ENCODE results near the gene SLC30A1. TPM values are rescaled to one million over a fixed set of nuclear protein-coding genes. Genes with fewer than 3 reads are reported as not detected.

SLC30A1 gene
- polyA plus RNA-seq, 3 donors = 11.9 to 15.4 (median 13.2) TPM

DNA sequence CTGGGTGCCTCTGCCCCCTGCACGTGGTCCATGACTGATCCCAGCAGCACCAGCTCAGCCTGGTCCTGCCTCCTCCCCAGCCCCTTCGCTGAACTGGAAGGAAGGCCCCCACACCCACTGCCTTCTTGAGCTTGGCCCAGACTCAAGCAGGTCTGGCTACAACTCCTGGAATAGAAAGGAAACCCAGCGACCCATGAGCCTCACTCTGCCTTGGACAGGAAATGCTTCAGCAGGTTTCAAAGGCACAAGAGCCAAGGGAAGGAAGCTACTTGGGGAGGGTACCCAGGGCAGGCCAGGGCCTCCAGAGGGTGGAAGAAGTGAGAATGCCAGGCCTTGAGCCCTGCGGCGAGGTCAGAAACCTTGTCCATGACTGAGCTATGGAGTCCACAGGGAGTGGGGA lies 51.1 kb downstream of the SLC30A1 start:
- intact Hi-C loops (cut with micrococcal nuclease) = no loop called here
- Histone ChIP-seq H3K79me2 (ENCODE audit: insufficient read depth, low read length) (no peaks in the 10 kb centered on the region), H3K9ac (ENCODE audit: insufficient read depth, low read length, poor library complexity, severe bottlenecking) (peak overlapping the region; percentile 4), H3K4me1 (ENCODE audit: control insufficient read depth in 1 of 2, insufficient read depth in 2 of 2, low read length in 2 of 2) (peaks cover 3 to 6% of the 10 kb centered on the region in 2 donors), H3K27me3 (ENCODE audit: control insufficient read depth in 2 of 2, insufficient read depth in 2 of 2, low read length in 2 of 2) (no peaks in the 10 kb centered on the region), H3K27ac (ENCODE audit: low read depth in 1 of 2, low read length in 2 of 2) (no peak overlapping the region), H2AFZ (ENCODE audit: insufficient read depth, low read depth, low read length, poor library complexity, severe bottlenecking) (peak overlapping the region; percentile 41), H3K36me3 (replicated peaks in 1 of 2; ENCODE audit: control insufficient read depth in 1 of 2, insufficient read depth in 2 of 2, low read length in 2 of 2) (no peaks in the 10 kb centered on the region), H3K4me2 (replicated peaks; ENCODE audit: extremely low read depth, low read length, poor library complexity, severe bottlenecking) (no peak overlapping the region), H4K20me1 (ENCODE audit: insufficient read depth, low read length) (no peaks in the 10 kb centered on the region), H3K4me3 (replicated peaks in 1 of 3; ENCODE audit: low read depth in 2 of 3, low read length in 3 of 3) (no peak overlapping the region), H3K9me3 (replicated peaks in 1 of 2; ENCODE audit: control insufficient read depth in 1 of 2, insufficient read depth in 1 of 2, low read length in 2 of 2) (no peaks in the 10 kb centered on the region)
- no peak overlapping the region for H3K4me3 Mint-ChIP-seq
- peaks cover 16% of the 10 kb centered on the region for H3K4me1 Mint-ChIP-seq
- 13% methylated on average over 5 of the region's 5 CpGs for WGBS (ENCODE audit: insufficient coverage)
- no peak overlapping the region for H3K27ac Mint-ChIP-seq
- H3K36me3 Mint-ChIP-seq = no peaks in the 10 kb centered on the region
- H3K9me3 Mint-ChIP-seq = peaks cover 0 to 2% (median 0%) of the 10 kb centered on the region in 7 donors
- TF ChIP-seq, protein P1, sequence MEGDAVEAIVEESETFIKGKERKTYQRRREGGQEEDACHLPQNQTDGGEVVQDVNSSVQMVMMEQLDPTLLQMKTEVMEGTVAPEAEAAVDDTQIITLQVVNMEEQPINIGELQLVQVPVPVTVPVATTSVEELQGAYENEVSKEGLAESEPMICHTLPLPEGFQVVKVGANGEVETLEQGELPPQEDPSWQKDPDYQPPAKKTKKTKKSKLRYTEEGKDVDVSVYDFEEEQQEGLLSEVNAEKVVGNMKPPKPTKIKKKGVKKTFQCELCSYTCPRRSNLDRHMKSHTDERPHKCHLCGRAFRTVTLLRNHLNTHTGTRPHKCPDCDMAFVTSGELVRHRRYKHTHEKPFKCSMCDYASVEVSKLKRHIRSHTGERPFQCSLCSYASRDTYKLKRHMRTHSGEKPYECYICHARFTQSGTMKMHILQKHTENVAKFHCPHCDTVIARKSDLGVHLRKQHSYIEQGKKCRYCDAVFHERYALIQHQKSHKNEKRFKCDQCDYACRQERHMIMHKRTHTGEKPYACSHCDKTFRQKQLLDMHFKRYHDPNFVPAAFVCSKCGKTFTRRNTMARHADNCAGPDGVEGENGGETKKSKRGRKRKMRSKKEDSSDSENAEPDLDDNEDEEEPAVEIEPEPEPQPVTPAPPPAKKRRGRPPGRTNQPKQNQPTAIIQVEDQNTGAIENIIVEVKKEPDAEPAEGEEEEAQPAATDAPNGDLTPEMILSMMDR (IDR thresholded peaks at IDR 0.05) = no peak
- DNase-seq = no peak
- peaks cover 0 to 2% (median 2%) of the 10 kb centered on the region in 3 donors for H3K27me3 Mint-ChIP-seq (ENCODE audit: low read depth in 3 of 3)

GRCh38 chr1:211527006-211527405 lies 52.0 kb downstream of the SLC30A1 start:
- H3K9ac ChIP-seq (ENCODE audit: insufficient read depth, low read length, poor library complexity, severe bottlenecking) = no peak overlapping the region
- H3K79me2 ChIP-seq (ENCODE audit: insufficient read depth, low read length) = no peaks in the 10 kb centered on the region
- no peaks in the 10 kb centered on the region for H3K36me3 Mint-ChIP-seq
- H4K20me1 ChIP-seq (ENCODE audit: insufficient read depth, low read length) = no peaks in the 10 kb centered on the region
- no peaks in the 10 kb centered on the region for H3K9me3 ChIP-seq (replicated peaks in 1 of 2; ENCODE audit: control insufficient read depth in 1 of 2, insufficient read depth in 1 of 2, low read length in 2 of 2)
- no peak overlapping the region for H3K4me2 ChIP-seq (replicated peaks; ENCODE audit: extremely low read depth, low read length, poor library complexity, severe bottlenecking)
- no peaks in the 10 kb centered on the region for H3K36me3 ChIP-seq (replicated peaks in 1 of 2; ENCODE audit: control insufficient read depth in 1 of 2, insufficient read depth in 2 of 2, low read length in 2 of 2)
- H3K27ac Mint-ChIP-seq = peak overlapping the region in 1 of 7 donors; percentile 79
- no peak overlapping the region for H3K4me3 Mint-ChIP-seq
- no peak overlapping the region for H3K4me3 ChIP-seq (replicated peaks in 1 of 3; ENCODE audit: low read depth in 2 of 3, low read length in 3 of 3)
- peaks cover 0 to 2% (median 0%) of the 10 kb centered on the region in 7 donors for H3K9me3 Mint-ChIP-seq
- H3K4me1 Mint-ChIP-seq = peaks cover 14% of the 10 kb centered on the region
- TF ChIP-seq, protein P1 (IDR thresholded peaks at IDR 0.05) = no peak
- intact Hi-C loops (cut with micrococcal nuclease) = no loop called here
- no peak for DNase-seq
- H3K4me1 ChIP-seq (ENCODE audit: control insufficient read depth in 1 of 2, insufficient read depth in 2 of 2, low read length in 2 of 2) = peaks cover 3 to 6% of the 10 kb centered on the region in 2 donors
- H3K27ac ChIP-seq (ENCODE audit: low read depth in 1 of 2, low read length in 2 of 2) = no peak overlapping the region
- peaks cover 0 to 2% (median 2%) of the 10 kb centered on the region in 3 donors for H3K27me3 Mint-ChIP-seq (ENCODE audit: low read depth in 3 of 3)
- no CpG with 5 or more reads among the region's 3 CpGs for WGBS (ENCODE audit: insufficient coverage)
- H2AFZ ChIP-seq (ENCODE audit: insufficient read depth, low read depth, low read length, poor library complexity, severe bottlenecking) = no peak overlapping the region
- no peaks in the 10 kb centered on the region for H3K27me3 ChIP-seq (ENCODE audit: control insufficient read depth in 2 of 2, insufficient read depth in 2 of 2, low read length in 2 of 2)

Measured in CD14-positive monocyte (primary cell).